Fibroblast of lung (primary cell): ENCODE results near the gene LYAR. TPM values are rescaled to one million over a fixed set of nuclear protein-coding genes. Genes with fewer than 3 reads are reported as not detected.

Experiments used
- DNase-seq, 2 donors: peaks; one replicate each; pipeline versions ENCODE4 v3.0.0 to v3.0.0-alpha.2; 2010; ENCODE audit warnings: low read depth in 2 of 2
- H2AFZ ChIP-seq: 2 replicates; pipeline ENCODE4 v1.5.1; 2012; ENCODE audit warnings: low read length, control low read depth, inconsistent platforms
- H3K27ac ChIP-seq: 2 replicates; pipeline ENCODE4 v1.5.1; 2011; ENCODE audit warnings: low read length, control low read depth; ENCODE audit not compliant: insufficient read depth
- H3K27me3 ChIP-seq: 2 replicates; pipeline ENCODE4 v1.5.1; 2011; ENCODE audit warnings: mild to moderate bottlenecking, low read length; ENCODE audit not compliant: control insufficient read depth, insufficient read depth
- H3K36me3 ChIP-seq: 2 replicates; pipeline ENCODE4 v1.5.1; 2011; ENCODE audit warnings: low read length; ENCODE audit not compliant: control insufficient read depth, insufficient read depth
- H3K4me1 ChIP-seq: 2 replicates; pipeline ENCODE4 v1.5.1; 2011; ENCODE audit warnings: low read length; ENCODE audit not compliant: control insufficient read depth, insufficient read depth; ENCODE audit errors: extremely low read depth
- H3K4me2 ChIP-seq: 2 replicates; pipeline ENCODE4 v1.5.1; 2011; ENCODE audit warnings: low read length, control low read depth; ENCODE audit not compliant: insufficient read depth; ENCODE audit errors: extremely low read depth
- H3K4me3 ChIP-seq, 4 experiments: fragments of 200-600 bp in 1 of 4; sonication (generic) in 1 of 4; replicated peaks in 1 of 4; 2 replicates each; pipeline ENCODE4 v1.5.1; 2011 to 2016; ENCODE audit warnings: low read length in 4 of 4, low read depth in 3 of 4, mild to moderate bottlenecking in 3 of 4, control low read depth in 2 of 4, inconsistent platforms in 1 of 4, mixed read lengths in 1 of 4; ENCODE audit not compliant: insufficient read depth in 1 of 4; ENCODE audit errors: control extremely low read depth in 1 of 4
- H3K79me2 ChIP-seq: 2 replicates; pipeline ENCODE4 v1.5.1; 2012; ENCODE audit warnings: mild to moderate bottlenecking, low read length, inconsistent platforms; ENCODE audit not compliant: control insufficient read depth, insufficient read depth
- H3K9ac ChIP-seq: 2 replicates; pipeline ENCODE4 v1.5.1; 2011; ENCODE audit warnings: mild to moderate bottlenecking, low read length, control low read depth; ENCODE audit not compliant: insufficient read depth
- H3K9me3 ChIP-seq: 2 replicates; pipeline ENCODE4 v1.5.1; 2012; ENCODE audit warnings: low read depth, low read length; ENCODE audit not compliant: control insufficient read depth, insufficient read depth
- H4K20me1 ChIP-seq: 2 replicates; pipeline ENCODE4 v1.5.1; 2011; ENCODE audit warnings: low read length; ENCODE audit not compliant: control insufficient read depth, insufficient read depth; ENCODE audit errors: extremely low read depth
- EZH2 ChIP-seq: IDR thresholded peaks from 2 replicates; pipeline ENCODE4 v1.5.1; 2012; ENCODE audit warnings: low read length, control low read depth, mild to moderate bottlenecking; ENCODE audit errors: missing control alignments
- polyA plus RNA-seq, 2 donors: library from polyadenylated mRNA; depleted of rRNA in 1 of 2; stranded (reverse) in 1 of 2; unstranded in 1 of 2; fragments of >200 nt; gene quantifications; 2 replicates each; pipeline ENCODE4 v1.2.1, GENCODE V29; 2011 to 2012; ENCODE audit warnings: missing spikeins in 1 of 2
- total RNA-seq: library from RNA; depleted of rRNA; stranded (reverse); fragments of >200 nt; gene quantifications from 2 replicates; pipeline ENCODE4 v1.2.1, GENCODE V29; 2014
- TF ChIP-seq, protein P1 (sequence below), 2 donors: IDR thresholded peaks in 1 of 2; conservative IDR thresholded peaks in 1 of 2; 1 replicate in 1 of 2; 2 replicates in 1 of 2; pipeline ENCODE4 v1.5.1; 2011 to 2012; ENCODE audit warnings: low read length in 2 of 2, control low read depth in 1 of 2, inconsistent platforms in 1 of 2, low read depth in 1 of 2, mild to moderate bottlenecking in 1 of 2

Gene LYAR
- total and polyA plus RNA-seq, 2 donors (not counting 1 experiment from before 2014, with no cell fraction given): 10.1 to 11.1 TPM

DNA sequence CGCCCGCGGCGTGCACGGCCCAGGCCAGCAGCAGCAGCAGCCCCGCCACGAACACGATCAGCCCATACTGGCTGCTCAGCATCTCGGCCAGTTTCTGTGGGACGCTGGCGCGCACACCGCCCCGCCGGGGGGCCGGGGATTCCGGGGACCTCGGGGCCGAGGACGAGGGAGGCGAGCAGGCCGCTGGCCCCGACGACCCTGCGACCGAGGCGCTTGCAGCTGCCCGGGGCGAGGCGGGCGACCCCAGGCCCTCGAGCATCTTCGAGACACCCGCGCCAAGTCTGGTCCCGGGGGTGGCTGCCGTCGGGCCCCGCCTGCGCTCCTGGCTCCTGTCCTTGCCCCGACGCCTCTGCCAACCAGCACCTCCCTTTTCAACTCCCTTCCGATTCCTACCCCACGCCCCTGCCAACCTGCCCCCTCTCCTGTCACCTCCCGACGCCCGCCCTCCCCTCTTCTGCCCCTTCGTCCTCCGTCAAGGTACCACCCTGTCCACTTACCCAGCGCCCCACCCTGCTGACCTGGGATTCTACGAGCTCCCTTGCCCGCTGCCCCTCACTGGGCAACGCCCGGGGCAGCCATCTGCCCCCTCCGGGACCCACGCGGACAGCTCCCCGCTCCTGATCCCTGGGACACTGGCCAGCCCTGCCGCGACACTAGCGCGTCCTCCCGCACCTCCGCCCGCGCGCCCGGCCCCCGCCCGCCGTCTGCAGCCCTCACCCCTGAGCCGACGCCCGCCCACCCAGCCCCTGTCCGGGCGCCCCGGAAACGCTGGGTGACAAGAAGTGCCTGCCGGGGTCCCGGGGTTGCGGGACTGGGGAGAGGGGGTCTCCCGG is 63.1 kb downstream of the LYAR start, which contains the start of gene OTOP1:
TSS of gene OTOP1 (minus strand) at position 324 of the 833 bp plus-strand sequence. CDS start at position 259, 65 bp downstream.
- Histone ChIP-seq H3K9me3 (no peaks in the 10 kb centered on the region), H3K36me3 (no peaks in the 10 kb centered on the region), H2AFZ (no peak within 1 kb of the TSS), H3K27me3 (peaks cover 27% of the 10 kb centered on the region), H3K4me3 (no peak within 1 kb of the TSS), H3K79me2 (no peaks in the 10 kb centered on the region), H3K9ac (no peak within 1 kb of the TSS), H3K4me2 (no peak within 1 kb of the TSS), H4K20me1 (no peaks in the 10 kb centered on the region), H3K27ac (no peak within 1 kb of the TSS), H3K4me1 (no peaks in the 10 kb centered on the region)
- TF ChIP-seq, protein P1, sequence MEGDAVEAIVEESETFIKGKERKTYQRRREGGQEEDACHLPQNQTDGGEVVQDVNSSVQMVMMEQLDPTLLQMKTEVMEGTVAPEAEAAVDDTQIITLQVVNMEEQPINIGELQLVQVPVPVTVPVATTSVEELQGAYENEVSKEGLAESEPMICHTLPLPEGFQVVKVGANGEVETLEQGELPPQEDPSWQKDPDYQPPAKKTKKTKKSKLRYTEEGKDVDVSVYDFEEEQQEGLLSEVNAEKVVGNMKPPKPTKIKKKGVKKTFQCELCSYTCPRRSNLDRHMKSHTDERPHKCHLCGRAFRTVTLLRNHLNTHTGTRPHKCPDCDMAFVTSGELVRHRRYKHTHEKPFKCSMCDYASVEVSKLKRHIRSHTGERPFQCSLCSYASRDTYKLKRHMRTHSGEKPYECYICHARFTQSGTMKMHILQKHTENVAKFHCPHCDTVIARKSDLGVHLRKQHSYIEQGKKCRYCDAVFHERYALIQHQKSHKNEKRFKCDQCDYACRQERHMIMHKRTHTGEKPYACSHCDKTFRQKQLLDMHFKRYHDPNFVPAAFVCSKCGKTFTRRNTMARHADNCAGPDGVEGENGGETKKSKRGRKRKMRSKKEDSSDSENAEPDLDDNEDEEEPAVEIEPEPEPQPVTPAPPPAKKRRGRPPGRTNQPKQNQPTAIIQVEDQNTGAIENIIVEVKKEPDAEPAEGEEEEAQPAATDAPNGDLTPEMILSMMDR (conservative IDR thresholded peaks at IDR 0.05 in 1 of 2, IDR thresholded peaks at IDR 0.05 in 1 of 2; ENCODE audit: low read depth in 1 of 2, low read length in 2 of 2): no peak
- no peak for TF ChIP-seq EZH2
- no peak for DNase-seq

DNA sequence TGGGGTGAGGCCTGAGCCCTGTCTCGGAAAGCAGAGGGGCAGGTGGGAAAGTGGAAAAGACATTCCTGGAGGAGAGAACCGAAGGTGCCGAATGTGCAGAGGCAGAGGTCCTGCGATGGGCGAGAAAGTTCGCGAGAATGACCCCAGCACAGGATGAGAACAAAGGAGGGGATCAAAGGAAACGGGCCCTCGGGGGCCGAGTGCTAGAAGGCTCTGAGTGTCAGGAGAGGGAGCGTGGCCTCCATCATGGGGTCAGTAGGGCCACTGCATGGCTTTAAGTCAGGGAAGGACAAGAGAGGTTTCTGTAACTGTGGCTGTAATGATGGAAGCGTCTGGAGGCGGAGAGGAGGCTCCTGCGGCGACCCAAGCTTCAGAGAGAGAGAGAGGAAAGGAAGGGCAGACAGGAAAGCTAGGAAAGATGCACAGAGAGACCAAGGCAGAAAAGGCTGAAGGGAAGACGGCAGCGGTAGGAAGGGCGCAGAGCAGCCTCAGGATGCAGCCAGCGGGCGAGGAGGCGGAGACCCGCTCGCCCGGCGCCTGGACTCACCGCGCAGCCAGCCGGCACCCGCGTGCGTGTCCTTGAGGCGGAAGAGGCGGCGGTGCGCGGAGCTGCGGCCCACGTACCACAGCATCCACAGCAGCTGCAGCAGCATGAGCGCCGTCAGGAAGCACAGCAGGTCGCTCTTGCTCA is 63.9 kb downstream of the LYAR start:
- Histone ChIP-seq H3K79me2 (no peaks in the 10 kb centered on the region), H3K27ac (no peak overlapping the region), H3K9ac (no peak overlapping the region), H3K4me3 (no peak overlapping the region), H3K36me3 (no peaks in the 10 kb centered on the region), H3K4me1 (no peaks in the 10 kb centered on the region), H3K9me3 (no peaks in the 10 kb centered on the region), H3K4me2 (no peak overlapping the region), H4K20me1 (no peaks in the 10 kb centered on the region), H3K27me3 (peaks cover 27% of the 10 kb centered on the region), H2AFZ (no peak overlapping the region)
- peak; percentile 84 for TF ChIP-seq EZH2
- TF ChIP-seq, protein P1 (conservative IDR thresholded peaks at IDR 0.05 in 1 of 2, IDR thresholded peaks at IDR 0.05 in 1 of 2; ENCODE audit: low read depth in 1 of 2, low read length in 2 of 2): no peak
- DNase-seq: peak in 1 of 2 donors; percentile 14

Other genes starting within 250 kb of the LYAR start
- gene OTOP1, start 63.2 kb downstream of the LYAR start, total RNA-seq: not detected in 2 replicates
- not detected in 2 replicates for gene OTOP1, start 63.2 kb downstream of the LYAR start, polyA plus RNA-seq
- gene TMEM128, start 41.9 kb downstream of the LYAR start, total RNA-seq: 21.3 and 26.4 TPM in 2 replicates
- 36.9 and 52.1 TPM in 2 replicates for gene TMEM128, start 41.9 kb downstream of the LYAR start, polyA plus RNA-seq
- 3.1 and 3.5 TPM in 2 replicates for gene ZBTB49, start 97 bp upstream of the LYAR start, total RNA-seq
- 2.1 and 2.8 TPM in 2 replicates for gene ZBTB49, start 97 bp upstream of the LYAR start, polyA plus RNA-seq
- gene NSG1, start 96.9 kb upstream of the LYAR start, total RNA-seq: under 0.01 and 0.17 TPM in 2 replicates
- gene NSG1, start 96.9 kb upstream of the LYAR start, polyA plus RNA-seq: 1.1 TPM in 2 replicates